DMS79 (cell line): Measurements from ENCODE around the gene HLA-F.

Experiments used
- DNase-seq: peaks from one replicate; lab custom pipeline; 2025; lab: John Stamatoyannopoulos, UW

HLA-F gene

DNA sequence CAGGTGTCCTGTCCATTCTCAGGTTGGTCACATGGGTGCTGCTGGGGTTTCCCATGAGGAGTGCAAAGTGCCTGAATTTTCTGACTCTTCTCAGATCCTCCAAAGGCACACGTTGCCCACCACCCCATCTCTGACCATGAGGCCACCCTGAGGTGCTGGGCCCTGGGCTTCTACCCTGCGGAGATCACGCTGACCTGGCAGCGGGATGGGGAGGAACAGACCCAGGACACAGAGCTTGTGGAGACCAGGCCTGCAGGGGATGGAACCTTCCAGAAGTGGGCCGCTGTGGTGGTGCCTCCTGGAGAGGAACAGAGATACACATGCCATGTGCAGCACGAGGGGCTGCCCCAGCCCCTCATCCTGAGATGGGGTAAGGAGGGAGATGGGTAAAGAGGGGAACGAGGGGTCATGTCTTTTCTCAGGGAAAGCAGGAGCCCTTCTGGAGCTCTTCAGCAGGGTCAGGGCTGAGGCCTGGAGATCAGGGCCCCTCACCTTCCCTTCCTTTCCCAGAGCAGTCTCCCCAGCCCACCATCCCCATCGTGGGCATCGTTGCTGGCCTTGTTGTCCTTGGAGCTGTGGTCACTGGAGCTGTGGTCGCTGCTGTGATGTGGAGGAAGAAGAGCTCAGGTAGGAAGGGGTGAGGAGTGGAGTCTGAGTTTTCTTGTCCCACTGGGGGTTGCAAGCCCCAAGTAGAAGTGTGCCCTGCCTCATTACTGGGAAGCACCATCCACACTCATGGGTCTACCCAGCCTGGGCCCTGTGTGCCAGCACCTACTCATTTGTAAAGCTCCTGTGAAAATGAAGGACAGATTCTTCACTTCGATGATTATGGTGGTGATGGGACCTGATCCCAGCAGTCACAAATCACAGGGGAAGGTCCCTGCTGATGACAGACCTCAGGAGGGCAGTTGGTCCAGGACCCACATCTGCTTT, 2.0 kb downstream of the HLA-F start:
- DNase-seq = no peak

DNA sequence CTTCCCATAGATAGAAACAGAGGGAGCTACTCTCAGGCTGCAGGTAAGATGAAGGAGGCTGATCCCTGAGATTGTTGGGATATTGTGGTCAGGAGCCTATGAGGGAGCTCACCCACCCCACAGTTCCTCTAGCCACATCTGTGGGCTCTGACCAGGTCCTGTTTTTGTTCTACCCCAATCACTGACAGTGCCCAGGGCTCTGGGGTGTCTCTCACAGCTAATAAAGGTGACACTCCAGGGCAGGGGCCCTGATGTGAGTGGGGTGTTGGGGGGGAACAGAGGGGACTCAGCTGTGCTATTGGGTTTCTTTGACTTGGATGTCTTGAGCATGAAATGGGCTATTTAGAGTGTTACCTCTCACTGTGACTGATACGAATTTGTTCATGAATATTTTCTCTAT, 2.8 kb downstream of the HLA-F start:
- DNase-seq = no peak

- DNase-seq = no peak
Measured at GRCh38 chr6:29726571-29727194, 3.4 kb downstream of the HLA-F start.

- DNase-seq = no peak
Measured at GRCh38 chr6:29727637-29728036, 4.4 kb downstream of the HLA-F start.

DNA sequence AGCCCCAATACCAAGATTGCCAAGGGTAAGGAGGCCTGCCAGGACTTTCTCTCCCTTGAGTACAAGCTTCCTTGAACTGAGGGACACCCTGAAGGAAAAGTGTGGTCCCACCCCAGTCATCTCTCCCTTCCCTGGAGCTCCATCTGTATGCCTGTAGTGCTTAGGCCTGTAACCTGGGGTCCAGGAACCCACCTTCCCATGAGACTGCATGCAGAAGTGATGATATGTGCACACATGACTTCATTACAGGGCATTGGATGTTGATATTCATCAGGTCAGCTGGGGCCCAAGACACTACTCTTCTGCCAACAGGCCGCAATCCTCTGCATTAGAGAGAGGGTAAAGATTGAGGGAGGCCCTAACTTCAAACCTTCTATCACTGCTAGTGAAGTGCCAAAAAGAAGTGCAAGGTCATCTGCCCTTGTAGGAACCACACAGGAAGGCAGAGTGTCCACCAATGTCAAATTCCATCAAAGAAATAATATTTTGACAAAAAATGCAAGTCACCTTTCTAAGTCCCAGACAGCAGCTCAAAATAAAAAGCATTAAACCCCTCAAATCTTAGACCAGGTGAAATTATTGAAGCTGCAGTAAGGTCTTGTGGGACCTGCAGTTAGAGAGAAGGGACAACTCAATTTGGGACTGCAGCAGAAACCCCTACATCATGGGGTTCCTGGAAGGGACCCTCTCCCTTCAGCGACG, 5.1 kb downstream of the HLA-F start:
- no peak for DNase-seq

DNA sequence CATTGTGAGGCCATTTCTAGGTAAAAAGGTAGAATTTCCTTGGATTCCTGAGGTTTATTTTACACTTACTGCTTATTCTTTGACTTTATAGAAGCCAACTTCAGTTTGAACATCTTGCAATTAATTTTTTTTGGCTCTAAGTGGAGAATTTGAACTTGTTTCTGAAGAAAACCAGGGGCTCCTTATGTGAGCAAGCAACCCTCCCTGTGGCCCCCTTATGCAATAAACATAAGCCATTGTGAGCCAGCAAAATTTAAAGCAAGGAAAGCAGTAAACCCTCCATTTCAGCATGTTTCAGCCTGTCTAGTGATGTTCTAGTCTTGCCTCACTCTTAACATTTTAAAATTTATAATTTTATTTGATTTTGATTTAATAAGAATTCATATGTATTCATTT, 5.6 kb downstream of the HLA-F start:
- no peak for DNase-seq

GRCh38 chr6:29729774-29730328, 6.6 kb downstream of the HLA-F start:
- DNase-seq = no peak

DNA sequence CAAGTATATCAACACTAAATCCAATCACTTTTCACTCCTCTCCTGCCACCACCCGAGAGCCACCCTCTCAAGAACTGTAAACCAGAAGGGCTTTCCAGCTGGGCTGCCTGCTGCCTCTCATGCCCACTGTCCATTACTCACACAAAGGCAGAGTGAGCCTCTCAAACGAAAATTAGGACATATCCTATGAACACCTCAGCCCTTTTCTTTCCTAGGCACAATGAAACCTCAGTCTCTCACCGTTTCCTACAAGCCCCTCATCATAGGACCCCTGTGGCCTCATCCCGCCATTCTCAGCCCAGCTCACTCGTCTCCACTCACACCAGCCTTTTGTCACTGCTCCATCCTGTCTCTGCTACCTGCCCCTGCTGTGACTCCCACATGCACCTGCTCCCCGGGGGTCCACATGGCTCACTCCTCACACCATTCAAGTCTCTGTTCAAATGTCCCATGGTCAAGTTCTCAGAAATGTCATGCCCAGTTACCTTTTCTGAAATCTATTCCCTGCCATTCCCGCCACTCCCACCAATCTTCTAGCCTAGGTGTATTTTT, 7.4 kb downstream of the HLA-F start:
- no peak for DNase-seq

DNA sequence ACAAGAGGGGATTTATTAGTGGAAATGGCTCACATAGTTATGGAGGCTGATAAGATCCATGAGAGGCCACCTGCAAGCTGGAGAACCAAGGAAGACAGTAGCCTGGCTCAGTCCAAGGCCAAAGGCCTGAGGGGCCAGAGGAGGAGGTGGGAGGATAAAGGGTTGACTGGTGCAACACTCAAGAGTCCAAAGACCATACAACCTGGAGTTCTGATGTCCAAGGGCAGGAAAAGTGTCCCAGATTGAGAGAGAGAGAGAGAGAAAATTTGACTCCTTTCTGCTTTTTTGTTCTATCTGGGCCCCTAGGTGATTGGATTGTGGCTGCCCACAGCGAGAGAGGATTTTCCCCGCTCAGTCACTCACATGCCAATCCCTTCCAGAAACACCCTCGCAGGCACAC, 8.0 kb downstream of the HLA-F start:
- DNase-seq = no peak

DNA sequence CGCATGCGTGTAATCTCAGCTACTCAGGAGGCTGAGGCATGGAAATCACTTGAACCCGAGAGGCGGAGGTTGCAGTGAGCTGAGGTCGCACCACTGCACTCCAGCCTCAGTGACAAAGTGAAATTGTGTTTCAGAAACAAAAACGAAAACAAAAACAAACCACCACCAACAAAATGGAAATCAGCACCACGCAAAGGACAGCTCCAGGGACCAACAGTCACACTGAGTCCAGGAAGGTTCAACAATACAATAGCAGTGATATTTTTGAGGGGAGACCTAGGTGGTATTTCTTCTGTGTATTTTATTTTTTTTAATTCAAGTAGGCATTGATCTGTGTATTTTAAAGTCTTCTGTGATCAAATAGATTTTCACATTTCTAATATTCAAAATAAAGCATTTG, 9.8 kb downstream of the HLA-F start:
- no peak for DNase-seq

DNA sequence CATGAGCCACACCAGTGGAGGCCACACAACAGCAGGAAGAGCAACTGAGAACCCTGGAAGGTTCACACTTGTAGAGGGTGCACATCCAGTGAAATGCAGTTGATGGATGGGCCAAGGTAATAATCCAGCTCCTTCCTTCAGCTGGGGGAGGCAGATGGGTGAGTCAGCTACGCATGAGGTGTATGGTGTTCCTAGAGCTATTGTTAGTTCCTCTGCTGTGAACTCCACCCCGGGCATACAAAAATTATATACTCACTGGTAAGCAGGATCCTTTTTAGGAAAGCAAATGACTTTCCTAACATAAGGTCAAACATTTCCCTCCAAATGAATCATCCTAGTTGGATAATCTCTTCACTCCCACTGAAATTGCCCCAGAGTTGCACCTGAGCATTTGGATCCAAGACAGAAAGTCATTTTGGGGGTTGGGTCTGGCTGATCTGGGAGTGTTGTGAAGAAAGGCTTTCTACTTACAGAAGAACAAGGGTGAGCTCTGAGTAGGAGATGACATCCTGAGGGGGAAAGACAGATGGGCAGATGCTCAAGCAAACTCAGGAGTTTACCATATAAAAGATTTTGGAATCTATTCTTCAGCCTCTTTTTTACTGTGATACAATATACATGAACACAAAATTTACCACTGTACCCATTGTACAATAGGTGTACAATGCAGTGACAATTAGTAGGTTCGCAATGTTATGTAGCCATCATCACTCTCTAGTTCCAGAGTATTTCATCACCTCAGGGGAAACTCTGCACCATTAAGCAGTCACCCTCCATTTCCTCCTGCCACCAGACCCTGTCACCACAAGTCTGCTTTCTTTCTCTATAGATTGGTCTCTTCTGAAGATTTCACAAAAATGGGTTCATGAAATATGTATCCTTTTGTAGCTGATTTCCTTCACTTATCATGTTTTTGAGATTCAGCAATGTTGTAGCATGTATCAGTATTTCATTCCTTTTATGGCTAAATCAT, 11.1 kb downstream of the HLA-F start:
- no peak for DNase-seq

DNA sequence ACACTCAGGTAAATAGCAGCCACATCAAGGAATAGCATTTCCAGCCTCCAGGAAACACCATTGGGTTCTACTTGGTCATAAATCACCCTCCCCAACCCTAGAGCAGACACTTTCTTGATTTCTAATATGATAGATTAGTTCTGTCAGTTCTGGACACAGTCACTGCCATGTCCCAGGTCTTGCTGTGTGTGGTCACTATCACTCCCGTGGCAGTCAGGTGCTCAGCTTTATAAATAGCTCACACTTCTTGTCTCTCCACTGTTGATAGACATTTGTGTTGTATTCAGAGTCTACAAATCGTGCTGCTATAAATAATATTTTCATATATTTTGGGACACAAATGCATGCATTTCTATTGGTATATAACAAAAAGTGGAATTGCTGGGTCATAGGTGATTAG, 13.3 kb downstream of the HLA-F start:
- no peak for DNase-seq

DNA sequence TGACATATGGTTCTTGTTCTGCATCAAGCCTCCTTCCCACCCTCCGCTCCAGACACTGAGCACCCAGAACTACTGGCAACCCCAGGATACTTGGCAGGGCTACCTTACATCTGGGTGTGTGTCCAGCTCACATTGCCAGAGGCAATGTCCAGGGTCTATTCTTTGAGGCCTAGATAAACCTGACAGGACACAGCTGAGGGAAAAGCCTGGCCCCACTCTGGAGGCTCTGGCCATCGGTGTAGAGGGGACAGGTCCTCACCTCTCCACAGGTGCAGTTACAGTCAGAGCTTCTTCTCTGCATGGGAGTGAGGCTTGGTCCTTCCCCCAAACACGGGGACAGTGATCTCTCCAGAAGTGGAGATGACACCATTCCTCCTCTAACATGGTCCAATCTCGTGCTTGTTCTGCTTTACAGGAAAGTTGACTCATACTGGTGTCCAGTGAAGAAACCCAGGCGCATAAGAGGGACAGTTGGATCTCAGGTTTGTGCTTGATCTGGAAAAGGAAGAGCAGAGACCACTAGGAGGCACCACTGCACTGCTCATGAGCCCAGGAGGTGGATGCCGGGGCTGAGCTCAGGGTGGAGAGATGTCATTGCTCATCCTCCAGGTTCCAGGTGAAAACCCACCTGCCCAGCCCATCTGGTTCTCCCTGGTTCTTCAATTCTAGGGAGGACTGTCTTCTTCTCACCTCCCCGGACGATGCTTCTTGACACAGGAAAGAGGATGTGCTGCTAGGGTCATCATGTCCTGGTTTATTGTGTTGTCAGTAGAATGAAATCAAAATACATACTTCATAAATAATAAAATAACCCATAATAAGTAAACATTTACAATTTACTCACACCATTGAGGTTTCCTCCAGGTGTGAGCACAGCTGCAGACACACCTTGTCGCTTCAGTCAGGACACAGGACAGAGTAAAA, 14.7 kb downstream of the HLA-F start:
- DNase-seq = no peak

GRCh38 chr6:29739136-29739881, 16.1 kb downstream of the HLA-F start:
- no peak for DNase-seq

DNA sequence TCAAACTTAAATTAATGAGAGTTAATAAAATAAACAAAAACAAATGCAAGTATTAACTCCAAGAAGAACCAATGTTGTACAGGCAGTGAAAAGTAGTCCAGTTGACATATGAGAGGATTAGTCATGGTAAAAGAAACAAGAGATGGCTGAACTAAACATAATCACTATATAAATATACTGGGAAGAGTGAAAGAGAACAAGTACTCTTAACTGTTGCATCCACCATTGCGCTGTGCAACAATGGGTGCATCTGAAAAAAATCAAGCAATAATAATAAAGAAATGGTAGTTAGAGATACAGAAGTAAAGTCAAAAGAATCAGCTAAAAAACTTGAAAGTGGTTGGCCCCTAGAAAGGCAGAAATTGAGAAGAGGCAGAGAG, 16.6 kb downstream of the HLA-F start:
- DNase-seq = no peak

DNA sequence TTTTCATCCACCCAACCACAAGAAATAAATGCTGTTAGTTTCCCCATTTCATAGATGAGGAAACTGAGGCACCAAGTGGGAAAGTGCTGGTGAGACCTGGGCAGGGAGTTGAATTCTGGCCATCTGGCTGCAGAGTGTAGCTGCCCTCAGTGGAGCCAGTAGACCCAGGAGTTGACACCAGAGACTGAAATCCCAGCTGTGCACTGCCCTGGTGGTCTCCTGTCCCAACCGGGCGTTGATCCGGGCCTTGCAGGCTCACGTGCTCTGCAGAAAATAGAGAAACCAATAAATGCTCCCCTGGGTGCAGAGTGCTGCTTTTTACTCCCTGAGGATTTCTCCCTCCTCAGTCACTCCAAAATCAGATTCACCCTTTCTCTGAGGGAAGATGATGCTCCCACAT, 18.4 kb downstream of the HLA-F start:
- DNase-seq = no peak

DNA sequence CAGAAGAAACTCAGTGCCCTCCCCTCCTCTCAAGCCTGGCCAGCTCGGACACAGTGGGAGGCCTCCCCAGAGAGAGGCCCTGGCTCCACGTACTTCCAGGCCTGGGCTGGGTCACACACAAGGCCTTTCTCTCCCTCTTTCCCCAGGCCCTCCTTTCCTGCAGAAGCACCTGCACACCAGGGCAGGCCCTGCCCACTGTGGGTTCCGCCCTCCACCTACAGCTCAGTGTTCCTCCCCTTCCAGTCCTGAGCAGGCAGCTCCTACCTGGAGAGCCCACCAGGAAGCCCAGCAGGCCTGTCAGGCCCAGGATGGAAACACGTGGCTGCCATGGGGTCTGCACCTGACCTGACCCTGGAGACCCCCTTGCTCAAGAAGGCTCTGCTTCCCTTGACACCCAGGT, 18.9 kb downstream of the HLA-F start:
- no peak for DNase-seq

DNA sequence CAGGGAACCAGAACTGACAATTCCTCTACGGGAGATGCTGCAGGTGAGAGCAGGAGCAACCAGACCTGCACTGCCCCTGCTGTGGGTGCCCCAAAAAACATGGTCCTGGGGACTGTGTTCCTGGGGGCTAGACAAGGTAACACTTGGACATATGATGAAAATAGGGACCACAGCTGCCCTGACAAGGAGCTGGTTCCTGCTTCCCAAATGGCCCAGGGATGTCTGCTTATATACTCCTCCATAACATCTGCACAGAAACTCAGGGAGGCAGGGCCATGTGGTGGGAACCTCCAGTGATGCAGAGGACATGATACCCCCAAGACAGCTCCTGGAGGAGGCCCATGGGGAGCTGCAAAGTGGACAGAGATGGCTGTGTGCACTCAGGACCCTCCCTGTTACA, 19.8 kb downstream of the HLA-F start:
- no peak for DNase-seq

DNA sequence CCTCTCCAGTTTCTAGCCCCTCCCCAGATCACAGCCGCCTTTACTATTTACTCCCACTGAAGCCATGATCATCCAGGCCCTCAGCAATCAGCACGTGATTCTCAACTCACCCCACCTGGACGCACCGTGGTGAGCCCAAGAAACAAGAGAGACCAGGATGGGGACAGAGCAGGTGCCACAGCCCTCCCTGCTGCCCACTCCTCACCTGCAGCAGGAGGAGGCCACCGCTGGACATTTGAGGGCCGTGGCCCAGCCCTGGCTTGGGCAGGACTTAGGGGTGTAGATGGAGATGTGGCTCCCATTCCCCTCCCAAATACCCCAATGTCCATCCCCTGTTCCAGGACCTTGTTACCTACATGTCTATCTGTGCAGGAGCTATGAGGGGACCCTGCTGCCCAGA, 20.3 kb downstream of the HLA-F start:
- DNase-seq = no peak
